ENCODE results near the gene GINS1.

- TF ChIP-seq, protein P1, sequence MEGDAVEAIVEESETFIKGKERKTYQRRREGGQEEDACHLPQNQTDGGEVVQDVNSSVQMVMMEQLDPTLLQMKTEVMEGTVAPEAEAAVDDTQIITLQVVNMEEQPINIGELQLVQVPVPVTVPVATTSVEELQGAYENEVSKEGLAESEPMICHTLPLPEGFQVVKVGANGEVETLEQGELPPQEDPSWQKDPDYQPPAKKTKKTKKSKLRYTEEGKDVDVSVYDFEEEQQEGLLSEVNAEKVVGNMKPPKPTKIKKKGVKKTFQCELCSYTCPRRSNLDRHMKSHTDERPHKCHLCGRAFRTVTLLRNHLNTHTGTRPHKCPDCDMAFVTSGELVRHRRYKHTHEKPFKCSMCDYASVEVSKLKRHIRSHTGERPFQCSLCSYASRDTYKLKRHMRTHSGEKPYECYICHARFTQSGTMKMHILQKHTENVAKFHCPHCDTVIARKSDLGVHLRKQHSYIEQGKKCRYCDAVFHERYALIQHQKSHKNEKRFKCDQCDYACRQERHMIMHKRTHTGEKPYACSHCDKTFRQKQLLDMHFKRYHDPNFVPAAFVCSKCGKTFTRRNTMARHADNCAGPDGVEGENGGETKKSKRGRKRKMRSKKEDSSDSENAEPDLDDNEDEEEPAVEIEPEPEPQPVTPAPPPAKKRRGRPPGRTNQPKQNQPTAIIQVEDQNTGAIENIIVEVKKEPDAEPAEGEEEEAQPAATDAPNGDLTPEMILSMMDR (IDR thresholded peaks at IDR 0.05): no peak
- no peak for TF ChIP-seq POLR2A (IDR thresholded peaks at IDR 0.05)
These were observed 60.9 kb downstream of the GINS1 start for GRCh38 chr20:25468126-25469075.

Measured in ovary (tissue), 3 donors.